HPDE6-E6E7 (cell line): ENCODE results near the gene TAPT1.

Experiments used
- DNase-seq: peaks from one replicate; pipeline ENCODE4 v3.0.0; 2011; ENCODE audit warnings: missing footprints; ENCODE audit errors: extremely low spot score

TAPT1 gene

DNA sequence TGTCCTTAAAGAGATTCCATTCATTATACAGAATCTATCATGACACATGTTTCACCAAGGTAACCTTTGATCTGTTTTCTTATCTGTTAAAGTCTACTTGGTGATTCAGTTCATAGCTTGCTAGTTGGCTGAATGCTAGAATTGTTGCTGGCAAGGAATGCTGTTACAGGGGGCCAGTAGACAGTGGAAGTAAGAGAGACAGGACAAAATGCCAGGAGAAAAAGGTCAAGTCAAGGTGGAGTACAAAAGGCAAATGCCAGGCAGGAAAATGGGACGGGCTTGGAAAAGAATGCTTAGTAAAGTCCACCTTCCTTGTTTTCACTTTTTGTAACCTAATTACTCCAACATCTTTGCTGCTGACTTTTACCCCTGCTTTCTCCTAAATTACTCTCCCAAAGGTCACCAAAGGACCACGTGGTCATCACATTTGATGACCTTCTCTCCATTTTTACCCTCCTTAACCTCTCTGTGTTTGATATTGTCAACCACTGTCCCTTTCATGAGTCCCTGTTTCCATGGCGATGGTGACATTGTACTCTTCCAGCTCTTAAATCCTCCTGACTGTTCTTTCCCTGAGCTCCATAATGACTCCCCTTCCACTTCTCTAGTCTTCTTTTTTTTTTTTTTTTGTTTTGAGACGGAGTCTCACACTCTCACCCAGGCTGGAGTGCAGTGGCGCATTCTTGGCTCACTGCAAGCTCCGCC, 24.5 kb upstream of the TAPT1 start:
- DNase-seq = no peak

DNA sequence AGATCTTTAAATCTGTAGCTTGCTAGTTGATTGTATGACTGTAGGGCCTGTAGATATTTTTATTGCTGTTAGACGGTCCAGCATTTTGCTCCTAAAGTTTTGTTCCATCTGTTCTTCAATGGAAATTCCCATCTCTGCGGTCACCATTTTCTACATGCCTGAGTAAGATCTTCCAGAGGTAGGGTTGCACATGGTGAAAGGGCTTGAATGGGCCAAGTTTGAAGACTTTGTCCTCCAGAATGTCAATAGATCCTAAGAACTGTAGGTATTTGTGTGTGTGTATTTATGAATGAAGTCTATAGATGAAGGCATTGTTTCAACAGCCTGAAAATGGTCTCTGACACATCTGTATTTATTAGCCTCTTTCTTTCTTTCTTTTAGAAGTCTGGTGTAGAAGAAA, 22.3 kb upstream of the TAPT1 start:
- no peak for DNase-seq

DNA sequence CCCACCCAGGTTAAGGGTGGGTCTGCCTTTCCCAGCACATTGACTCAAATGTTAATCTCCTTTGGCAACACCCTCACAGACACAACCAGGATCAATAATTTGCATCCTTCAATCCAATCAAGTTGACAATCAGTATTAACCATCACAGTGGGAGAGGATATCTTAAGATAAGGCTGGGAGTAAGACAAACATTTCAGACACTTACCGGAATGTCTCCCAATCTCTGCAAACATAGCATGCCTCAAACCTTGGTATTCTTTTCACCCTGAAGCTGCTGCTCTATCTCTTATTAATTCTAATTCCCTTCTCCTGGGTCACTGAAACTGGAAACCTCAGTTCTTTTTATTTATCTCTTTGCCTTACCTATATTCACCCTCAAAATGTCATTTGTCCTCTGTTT, 19.0 kb upstream of the TAPT1 start:
- DNase-seq = no peak

DNA sequence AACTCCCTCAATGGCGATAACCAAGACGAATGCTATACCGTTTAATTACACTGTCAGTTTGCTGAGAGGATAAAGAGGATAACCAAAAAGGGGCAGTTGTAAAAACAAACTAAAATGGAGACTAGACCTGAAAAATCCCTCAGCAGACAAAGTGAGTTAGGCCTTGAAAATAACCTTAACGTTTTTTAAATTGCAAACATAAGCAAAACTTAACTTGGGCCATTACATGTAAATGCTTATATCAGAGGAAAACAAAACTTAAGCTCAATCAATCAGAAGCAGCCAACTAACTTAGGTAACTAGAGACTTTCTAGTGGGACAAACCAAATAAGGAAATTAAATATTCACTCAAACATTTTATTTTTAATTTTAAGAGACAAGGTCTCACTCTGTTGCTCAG, 17.0 kb upstream of the TAPT1 start:
- DNase-seq = no peak

DNA sequence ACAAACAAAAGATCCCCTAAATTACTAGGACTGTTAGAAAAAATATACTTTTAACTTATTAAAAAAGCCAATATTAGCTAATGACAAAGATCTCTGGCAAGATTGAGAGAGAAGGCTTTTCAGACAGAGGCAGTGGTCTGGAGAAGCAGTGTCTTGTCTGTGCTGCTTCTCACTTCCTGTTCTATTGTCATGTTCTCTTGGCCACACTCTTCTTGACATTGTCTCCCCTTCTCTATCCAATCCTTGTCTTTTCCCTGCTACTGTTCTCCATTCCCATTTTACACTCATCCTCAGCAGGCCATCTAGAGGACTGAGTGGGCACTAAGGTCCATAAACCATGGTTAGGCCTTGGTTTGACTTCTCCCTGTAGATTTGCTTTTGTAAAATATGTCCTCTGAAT, 14.0 kb upstream of the TAPT1 start:
- no peak for DNase-seq

DNA sequence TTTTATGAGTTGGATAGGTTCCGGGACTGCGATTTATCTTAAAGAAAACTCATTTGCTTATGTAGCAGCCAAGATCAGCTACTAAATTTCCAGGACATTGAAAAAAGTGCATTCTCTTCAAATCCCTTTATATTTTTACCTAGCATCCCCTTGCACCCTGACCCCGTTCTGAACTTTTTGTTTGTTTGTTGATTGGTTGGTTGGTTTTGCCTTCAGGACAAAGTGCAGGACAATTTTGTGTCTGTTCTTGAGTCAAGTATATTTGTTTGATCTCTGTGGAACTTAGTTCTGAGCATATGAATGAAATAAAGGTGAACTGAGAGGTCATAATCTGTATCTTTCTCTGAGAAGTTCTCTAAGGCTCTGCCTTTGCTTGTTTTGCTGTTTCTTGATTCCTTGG, 12.8 kb upstream of the TAPT1 start:
- DNase-seq = no peak

DNA sequence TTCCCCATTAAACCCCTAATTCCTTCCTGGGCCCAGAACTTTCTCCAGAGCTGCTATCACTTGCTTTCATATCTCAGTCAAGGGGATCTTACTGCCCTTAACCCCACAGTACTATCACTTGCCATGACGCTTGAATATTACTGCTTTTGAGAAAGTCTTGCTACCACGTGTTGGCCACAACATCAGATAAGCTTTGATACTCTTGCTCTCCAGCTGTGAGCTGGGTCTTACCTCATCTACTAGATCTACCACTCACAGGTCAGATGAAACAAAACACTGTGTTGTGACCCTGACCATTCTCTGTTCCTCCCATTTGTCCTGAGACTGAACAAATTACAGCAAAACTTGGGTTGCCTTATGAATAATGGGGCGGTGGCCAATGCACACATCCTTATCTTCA, 12.1 kb upstream of the TAPT1 start:
- DNase-seq = no peak

DNA sequence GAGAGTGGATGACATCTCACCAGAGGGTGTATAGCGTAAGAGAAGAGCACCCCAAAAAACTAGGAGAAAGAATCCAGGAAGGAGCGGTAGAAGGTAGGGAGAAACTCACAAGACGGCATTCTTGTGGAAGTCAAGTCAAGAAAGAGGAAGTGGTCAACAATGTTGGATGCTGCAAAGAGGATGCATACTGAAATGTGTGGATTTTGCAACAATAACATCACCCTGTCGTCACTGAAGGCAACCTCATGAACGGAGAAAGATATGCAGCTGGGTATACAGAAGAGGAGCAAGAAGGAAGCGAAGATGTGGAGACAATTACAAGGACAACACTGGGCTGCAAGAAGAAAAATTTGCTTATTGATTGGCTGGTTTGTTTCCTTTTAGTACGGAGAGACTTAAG, 11.4 kb upstream of the TAPT1 start:
- no peak for DNase-seq

DNA sequence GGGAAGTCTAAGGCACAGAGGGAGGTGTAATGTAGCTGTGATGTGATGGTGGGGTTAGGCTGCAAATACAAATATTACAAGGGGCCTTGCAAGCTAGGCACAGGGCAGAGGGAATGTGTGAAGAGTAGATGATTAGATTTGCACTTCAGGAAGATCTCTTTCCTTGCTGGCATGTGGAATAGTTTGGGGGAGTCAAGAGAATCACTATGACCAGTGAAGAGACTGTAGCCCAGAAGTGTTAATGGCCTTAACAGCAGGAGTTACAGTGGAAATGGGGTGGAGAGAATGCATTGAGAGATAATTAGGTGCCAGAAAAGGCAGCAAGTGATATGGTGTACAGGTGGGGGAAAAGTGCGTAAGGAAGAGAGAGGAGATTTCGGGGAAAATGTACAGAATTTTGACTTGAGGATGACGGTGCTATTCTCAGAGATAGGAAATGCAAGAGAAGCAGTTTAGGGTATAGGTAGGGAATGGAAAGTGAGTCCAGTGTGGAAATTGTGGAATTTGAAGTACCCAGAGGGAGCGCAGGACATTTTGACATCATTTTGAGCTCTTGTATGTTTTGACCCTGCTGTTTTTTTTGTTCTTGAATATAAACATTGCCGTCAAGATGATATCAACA, 10.2 kb upstream of the TAPT1 start:
- no peak for DNase-seq

DNA sequence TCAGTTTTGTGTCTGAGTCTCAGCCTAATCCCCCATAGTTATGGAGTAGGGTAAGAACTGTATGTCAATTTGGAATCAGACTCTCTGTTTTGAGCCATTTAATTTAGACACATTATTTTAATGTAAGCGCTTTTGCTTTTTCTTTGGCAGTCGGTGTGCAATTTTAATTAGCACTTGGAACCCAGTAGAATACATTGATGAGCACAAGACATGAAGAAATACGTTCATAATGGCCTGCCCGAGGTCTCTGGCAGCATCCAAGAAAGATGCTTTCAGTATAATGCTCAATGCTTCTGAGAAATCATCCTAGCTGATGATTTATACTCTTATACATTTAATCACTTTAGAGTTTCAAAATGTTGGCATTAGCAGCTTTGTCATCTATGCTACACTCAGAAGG, 8.9 kb upstream of the TAPT1 start:
- DNase-seq = no peak

DNA sequence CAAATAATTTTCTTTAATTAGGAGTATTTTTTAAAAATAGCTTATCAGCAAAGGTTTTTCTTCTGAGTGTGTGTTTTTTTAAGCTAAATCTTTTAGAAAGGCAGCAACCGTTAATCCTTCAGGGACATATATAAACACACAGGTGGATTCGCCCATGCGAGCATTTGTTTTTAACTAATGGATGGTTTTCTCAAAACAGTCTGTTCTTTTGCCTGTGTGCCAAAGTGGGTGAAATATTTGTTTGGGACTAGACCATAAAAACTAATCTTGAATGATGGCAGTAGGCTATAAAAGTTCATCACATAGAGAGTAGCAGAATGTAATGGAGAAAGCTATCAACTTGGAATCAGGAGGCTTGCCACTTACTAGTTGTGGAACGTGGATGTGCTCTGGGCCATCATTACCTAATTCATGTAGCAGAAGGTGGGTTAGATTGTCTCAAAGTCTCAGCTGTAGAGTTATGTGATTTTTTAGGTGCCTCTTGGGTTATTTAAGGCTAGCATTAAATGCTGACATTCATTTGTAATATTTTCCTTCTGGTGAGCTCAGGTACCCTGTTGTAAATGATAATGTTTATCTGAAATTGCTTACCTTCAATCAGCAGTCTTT, 7.4 kb upstream of the TAPT1 start:
- DNase-seq = no peak

DNA sequence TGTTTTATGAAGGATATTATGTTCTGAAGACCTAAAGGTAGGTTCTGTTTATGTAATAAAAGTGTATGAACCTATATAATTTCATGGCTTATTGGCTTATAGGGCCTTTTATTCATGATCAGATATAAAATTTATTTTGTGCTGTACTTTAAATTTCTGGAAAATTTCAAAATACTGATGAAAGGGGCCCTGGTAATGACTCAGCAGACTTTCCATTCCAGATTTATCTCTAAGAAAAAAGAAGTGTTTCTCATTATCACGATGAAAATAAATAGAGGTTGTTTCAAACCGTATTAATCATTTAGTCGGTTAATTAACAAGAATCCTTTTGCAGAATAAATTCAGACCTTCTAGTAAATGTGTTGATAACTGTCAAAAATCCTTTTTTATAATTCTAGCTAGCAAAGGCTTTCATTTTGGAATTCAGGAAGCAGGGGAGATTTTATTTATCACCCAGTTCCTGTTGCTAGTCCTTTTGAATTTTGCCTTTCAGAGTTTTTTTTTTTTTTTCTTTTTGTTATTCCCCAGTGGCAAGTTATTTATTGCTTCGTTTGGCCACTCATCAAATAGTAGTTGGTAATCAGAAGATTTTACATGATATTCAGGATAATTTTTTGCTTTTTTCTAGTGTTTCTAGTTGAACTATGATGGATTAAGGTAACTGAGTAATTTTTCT, 5.4 kb upstream of the TAPT1 start:
- DNase-seq = no peak

DNA sequence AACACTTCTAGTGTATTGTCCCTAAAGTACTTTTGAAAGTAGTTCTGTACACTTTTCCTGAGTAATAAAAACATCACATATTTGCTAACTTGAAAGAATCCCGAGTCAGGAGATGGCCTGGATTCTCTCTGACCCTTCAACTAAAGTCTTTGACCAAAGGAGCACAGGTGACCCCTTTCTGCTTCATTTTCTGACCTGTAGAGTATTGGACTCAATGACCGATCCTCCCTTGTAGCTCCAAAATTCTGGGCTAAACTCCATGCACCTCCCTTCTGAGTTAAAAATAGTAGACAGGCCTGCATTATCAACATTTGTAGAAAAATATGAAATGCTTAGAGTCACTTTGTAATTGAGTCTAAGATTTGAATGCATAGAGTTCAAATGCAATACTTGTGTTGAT, 4.0 kb upstream of the TAPT1 start:
- no peak for DNase-seq

DNA sequence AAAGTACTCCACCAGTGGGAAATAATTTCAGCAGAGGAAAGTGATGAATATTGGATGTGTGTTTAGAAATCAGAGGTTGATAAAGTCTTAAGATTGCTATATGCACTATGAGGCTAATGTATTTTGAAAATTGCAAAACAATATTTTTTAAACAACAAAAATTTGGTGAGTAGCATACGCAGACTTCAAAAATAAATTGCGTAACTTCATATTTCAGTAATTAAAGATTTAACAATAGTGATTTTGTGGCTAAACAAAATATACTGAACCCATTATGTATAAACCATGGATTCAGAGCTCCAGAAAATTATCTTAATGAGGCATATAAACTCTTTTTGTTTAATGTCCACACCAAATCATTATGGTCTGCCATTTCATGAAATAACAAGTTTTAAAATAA, 3.3 kb upstream of the TAPT1 start:
- DNase-seq = no peak

DNA sequence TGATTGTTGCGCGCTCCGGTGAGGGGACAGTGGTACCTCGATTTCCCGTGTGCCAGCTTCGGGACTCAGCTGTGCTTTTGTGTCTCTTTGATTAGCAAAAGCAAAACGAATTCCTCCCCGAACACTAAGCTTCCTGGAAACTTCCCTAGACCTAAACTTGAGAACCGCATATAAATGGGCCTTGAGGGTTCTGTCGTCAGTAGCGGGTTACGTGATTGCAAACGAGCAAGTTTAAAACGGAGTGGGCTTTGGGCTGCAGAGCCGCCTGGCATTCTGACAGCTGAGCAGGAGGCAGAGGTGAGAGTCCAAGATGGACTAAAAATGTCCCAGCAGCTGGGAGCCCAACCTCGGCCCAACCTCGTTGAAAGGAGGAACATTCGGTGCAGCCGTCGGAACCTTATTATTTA, 1.2 kb upstream of the TAPT1 start:
- no peak for DNase-seq

DNA sequence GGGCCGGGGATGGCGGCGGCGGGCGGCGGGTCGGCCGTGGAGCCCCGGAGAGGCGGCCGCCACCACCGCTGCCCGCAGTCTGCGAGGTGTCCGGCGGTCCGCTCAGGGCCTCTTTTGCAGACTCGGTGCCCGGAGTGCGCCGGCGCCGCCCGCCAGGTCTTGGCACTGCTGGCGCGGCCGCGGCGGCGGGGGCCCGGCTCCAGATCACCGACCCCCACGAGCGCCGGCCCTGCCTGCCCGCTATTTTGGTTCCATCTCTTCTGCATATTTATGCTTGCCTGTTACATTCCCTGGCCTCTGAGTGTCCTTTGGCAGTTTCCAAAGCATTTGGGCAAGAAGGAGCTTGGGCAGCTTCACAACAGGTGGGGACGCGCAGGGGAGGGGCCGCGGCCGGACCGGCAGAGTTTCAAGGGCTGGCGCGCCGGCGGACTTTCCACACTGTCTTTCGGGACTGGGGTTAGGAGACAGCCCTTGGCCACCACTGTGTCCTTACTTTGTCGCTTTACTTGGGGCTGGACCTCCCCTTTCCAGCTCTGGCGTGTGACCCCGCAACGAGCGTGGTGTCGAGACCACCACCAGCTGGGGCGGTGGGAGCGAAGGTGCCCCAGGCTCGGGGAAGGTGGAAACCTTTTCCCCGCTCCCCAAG, 668 bp upstream of the TAPT1 start:
- peak; percentile 15 for DNase-seq

DNA sequence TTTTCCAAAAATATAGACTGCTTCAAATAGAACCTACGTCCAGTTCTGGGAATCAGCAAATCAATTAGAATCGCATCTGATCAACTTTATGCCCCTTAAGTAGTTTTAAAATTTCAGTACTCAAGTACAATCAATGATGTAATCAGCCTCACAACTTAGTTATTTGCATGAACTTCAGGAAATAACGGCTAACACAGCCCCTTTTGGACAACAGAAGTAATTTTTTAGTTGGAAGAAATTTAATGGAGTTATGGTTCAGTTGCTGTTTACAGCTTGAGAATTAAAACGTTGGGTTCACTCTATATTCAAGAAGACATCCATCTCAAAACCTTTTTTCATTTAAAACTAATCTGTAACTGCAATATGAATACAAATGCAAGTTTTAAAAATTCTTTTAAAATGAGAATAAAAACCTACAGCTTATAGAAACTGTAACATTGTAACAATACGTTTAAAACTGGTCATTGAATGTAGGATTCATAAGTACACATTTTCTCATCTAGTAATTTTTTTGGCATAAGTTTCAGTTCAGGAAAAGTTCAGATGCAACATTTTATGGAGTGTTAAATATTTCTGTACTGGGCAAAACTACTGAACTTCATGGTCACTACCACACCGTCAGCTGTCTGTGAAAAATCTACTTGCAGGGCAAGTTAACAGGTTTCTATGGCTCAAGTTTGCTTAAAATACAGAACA, 956 bp downstream of the TAPT1 start:
- DNase-seq = no peak

DNA sequence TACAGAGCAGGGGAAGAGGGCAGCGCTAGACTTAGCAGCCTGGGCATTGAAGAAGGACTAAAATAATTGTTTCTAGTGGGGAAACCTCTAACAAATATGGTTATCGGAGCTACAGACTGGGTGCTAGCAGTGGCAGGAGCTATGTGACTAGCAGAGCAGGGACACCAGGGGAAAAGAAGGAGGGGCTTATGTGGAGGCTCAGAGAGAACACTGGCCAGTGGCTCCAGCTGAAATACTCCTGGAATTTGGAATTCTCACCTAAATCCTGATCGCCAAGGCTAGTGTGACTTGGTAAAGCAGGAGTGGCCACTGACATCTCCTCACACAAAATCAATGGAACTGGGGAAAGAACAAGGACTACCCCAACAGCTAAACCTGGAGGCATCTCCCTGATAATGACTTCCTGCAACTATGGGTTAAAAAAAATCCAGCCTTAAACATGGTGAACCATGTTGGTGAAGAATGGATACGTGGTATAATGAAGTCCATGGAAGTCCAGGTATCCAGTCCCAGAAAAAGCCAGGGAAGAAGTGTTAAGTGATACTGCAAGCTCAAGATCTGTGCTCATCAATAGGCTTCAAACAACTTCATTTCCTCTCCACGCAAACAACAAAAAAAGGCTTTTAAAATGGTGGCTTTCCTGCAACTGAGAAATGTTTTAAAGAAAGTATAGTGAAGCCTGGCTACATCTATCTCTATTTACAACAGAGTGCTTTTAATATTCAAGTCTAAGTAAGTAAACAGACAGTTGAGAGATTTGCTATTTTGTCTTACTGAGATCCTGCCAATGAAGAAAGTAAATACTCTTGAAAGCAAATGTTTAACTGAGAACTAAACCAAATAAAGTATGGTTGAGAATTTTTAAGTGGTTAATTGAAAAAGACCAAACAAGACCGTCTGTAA, 1.8 kb downstream of the TAPT1 start:
- DNase-seq = no peak

DNA sequence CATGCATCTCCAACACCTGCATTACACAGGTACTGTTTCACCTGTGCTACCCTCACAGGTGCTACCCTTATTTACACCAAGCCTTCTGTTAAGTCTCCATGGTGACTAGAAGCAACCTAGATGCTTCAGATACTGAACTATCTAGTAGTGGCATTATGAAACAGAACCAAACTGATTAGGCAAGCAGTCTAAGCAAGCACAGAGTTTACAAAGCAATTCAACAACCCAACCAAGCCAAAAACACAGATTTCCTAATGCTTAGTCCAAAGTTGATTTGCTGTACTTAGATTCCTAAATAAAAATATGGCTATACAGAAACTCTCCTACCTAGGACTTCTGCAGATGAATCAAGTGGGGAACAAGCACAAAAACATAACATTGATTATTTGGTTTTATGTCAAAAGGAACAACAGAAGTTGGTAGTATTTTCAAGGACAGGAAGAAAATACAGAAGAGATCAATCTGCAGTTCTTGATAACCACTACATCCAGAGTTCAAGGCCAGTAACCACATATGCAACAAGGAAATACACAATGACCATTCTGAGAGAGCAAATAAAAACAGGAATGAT, 3.2 kb downstream of the TAPT1 start:
- DNase-seq = no peak

DNA sequence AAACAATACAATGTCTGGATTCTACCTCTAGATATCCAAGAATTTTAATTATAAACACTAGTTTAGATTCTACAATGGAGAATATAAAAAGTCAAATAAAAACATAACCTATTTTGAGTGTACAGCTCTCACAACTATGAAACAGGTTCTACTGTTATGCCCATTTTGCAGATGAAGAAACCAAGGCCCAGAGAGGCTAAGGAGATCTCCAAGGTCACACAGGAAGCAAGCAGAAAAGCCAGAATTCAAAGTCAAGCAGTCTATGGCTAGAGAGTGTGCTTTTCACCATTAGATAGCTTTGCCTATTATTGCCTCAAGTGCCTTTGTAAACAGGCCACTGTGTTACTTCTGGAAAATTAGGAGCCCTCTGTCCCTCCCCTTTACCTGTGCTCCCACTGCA, 7.3 kb downstream of the TAPT1 start:
- no peak for DNase-seq
